HCT116 (cell line): Measurements from ENCODE around the gene THRA. TPM values are rescaled to one million over a fixed set of nuclear protein-coding genes. Genes with fewer than 3 reads are reported as not detected.

Source experiments
- ATAC-seq: fragments of 200-7000 bp; cut with Tn5 transposase; 2 replicates; pipeline ENCODE4 v1.9.1; 2020; ENCODE audit warnings: mild to moderate bottlenecking, moderate library complexity
- BruUV-seq: library from RNA; stranded (reverse); fragments of 400-500 nt; replicated peaks from 2 replicates; lab custom pipeline; 2021; lab: Mats Ljungman, UMichigan
- CTCF ChIA-PET: fragments of 300-600 bp; sonication (Branson Sonifier 250); formaldehyde crosslinking; loops from one replicate; lab custom pipeline; 2021; ENCODE audit warnings: antibody characterized with exemption; lab: Charles Lee
- POLR2A ChIA-PET: fragments of 300-600, 350-600 bp; sonication (Branson Sonifier 250); formaldehyde crosslinking; loops from one replicate; lab custom pipeline; 2021; ENCODE audit warnings: antibody characterized with exemption; lab: Charles Lee
- RAD21 ChIA-PET, 2 experiments: fragments of 300-600 bp; sonication (Branson Sonifier 250); formaldehyde crosslinking; loops; one replicate each; lab custom pipeline; 2023; ENCODE audit warnings: low total read pairs in 2 of 2; ENCODE audit not compliant: uncharacterized antibody in 2 of 2, unreplicated experiment in 2 of 2, low non-redundant PET in 1 of 2; lab: Charles Lee
- DNase-seq: peaks from one replicate; pipeline ENCODE4 v3.0.0-alpha.2; 2010; ENCODE audit warnings: low read depth, low spot score
- H2AFZ ChIP-seq: fragments of 200-600 bp; shearing (Covaris generic), sonication (generic); 2 replicates; pipeline ENCODE4 v1.6.1; 2017; ENCODE audit warnings: low read depth, mixed run types, mixed read lengths, antibody characterized with exemption, low read length; ENCODE audit not compliant: poor library complexity, severe bottlenecking
- H3K27ac ChIP-seq: 2 replicates; pipeline ENCODE4 v1.5.1; 2012; ENCODE audit warnings: low read depth, low read length
- H3K27me3 ChIP-seq: fragments of 200-600 bp; sonication (generic); 2 replicates; pipeline ENCODE4 v1.6.1; 2016; ENCODE audit warnings: mixed run types, low read length, mixed read lengths; ENCODE audit not compliant: insufficient read depth
- H3K36me3 ChIP-seq, 2 experiments: fragments of 200-500 bp in 1 of 2; fragments of 200-600 bp in 1 of 2; sonication (Bioruptor generic) in 1 of 2; sonication (generic) in 1 of 2; 2 replicates each; pipeline versions ENCODE4 v1.5.1 to v1.6.1; 2014 to 2016; ENCODE audit warnings: low read length in 2 of 2, inconsistent platforms in 1 of 2, mixed read lengths in 1 of 2, mixed run types in 1 of 2; ENCODE audit not compliant: insufficient read depth in 2 of 2, control insufficient read depth in 1 of 2
- H3K4me1 ChIP-seq, 2 experiments: fragments of 200-600 bp in 1 of 2; sonication (generic) in 1 of 2; 2 replicates each; pipeline versions ENCODE4 v1.5.1 to v1.6.1; 2012 to 2017; ENCODE audit warnings: low read length in 2 of 2, inconsistent platforms in 1 of 2, mild to moderate bottlenecking in 1 of 2, mixed read lengths in 1 of 2, mixed run types in 1 of 2, moderate library complexity in 1 of 2; ENCODE audit not compliant: insufficient read depth in 2 of 2, control insufficient read depth in 1 of 2
- H3K4me2 ChIP-seq: fragments of 200-600 bp; sonication (generic); 2 replicates; pipeline ENCODE4 v1.6.1; 2017; ENCODE audit warnings: mixed run types, low read length, mixed read lengths
- H3K4me3 ChIP-seq, 2 experiments: fragments of 200-600 bp in 1 of 2; sonication (generic) in 1 of 2; replicated peaks in 1 of 2; 2 replicates each; pipeline ENCODE4 v1.5.1; 2011 to 2016; ENCODE audit warnings: low read length in 2 of 2, control low read depth in 1 of 2, low read depth in 1 of 2, mild to moderate bottlenecking in 1 of 2, mixed read lengths in 1 of 2, mixed run types in 1 of 2
- H3K79me2 ChIP-seq: fragments of 200-600 bp; sonication (generic); 2 replicates; pipeline ENCODE4 v1.6.1; 2017; ENCODE audit warnings: mild to moderate bottlenecking, mixed run types, low read length, moderate library complexity, mixed read lengths; ENCODE audit not compliant: insufficient read depth
- H3K9ac ChIP-seq: fragments of 200-600 bp; sonication (generic); 2 replicates; pipeline ENCODE4 v1.6.1; 2016; ENCODE audit warnings: low read length, mixed read lengths
- H3K9me2 ChIP-seq: fragments of 200-600 bp; sonication (generic), shearing (Covaris generic); 2 replicates; pipeline ENCODE4 v1.6.1; 2017; ENCODE audit warnings: mixed run types, mild to moderate bottlenecking, moderate library complexity; ENCODE audit not compliant: insufficient read depth
- H3K9me3 ChIP-seq, 2 experiments: fragments of 200-500 bp in 1 of 2; fragments of 200-600 bp in 1 of 2; sonication (Bioruptor generic) in 1 of 2; sonication (generic) in 1 of 2; 2 replicates each; pipeline ENCODE4 v1.6.1; 2014 to 2017; ENCODE audit warnings: low read length in 2 of 2, mixed read lengths in 2 of 2, inconsistent platforms in 1 of 2, low read depth in 1 of 2, mild to moderate bottlenecking in 1 of 2, mixed run types in 1 of 2, moderate library complexity in 1 of 2; ENCODE audit not compliant: control insufficient read depth in 1 of 2, insufficient read depth in 1 of 2
- H4K20me1 ChIP-seq: fragments of 200-600 bp; sonication (generic), shearing (Covaris generic); 2 replicates; pipeline ENCODE4 v1.6.1; 2017; ENCODE audit warnings: mixed run types, mild to moderate bottlenecking, moderate library complexity; ENCODE audit not compliant: insufficient read depth
- ATF3 ChIP-seq: IDR thresholded peaks from 2 replicates; pipeline ENCODE4 v1.6.1; 2012
- CBX3 ChIP-seq: IDR thresholded peaks from 2 replicates; pipeline ENCODE4 v1.6.1; 2012; ENCODE audit warnings: low read depth
- ELF1 ChIP-seq: IDR thresholded peaks from 2 replicates; pipeline ENCODE4 v1.6.1; 2012; ENCODE audit warnings: low read depth, borderline replicate concordance
- EZH2 ChIP-seq: fragments of 200-600 bp; sonication (generic); IDR thresholded peaks from 2 replicates; pipeline ENCODE4 v1.6.1; 2017; ENCODE audit warnings: antibody characterized with exemption, mixed run types
- EZH2phosphoT487 ChIP-seq: fragments of 200-600 bp; IDR thresholded peaks from 2 replicates; pipeline ENCODE4 v1.6.1; 2018; ENCODE audit warnings: antibody characterized with exemption, borderline replicate concordance
- RAD21 ChIP-seq: IDR thresholded peaks from 2 replicates; pipeline ENCODE4 v1.6.1; 2012; ENCODE audit warnings: low read depth, mild to moderate bottlenecking
- REST ChIP-seq: IDR thresholded peaks from 2 replicates; pipeline ENCODE4 v1.6.1; 2012; ENCODE audit warnings: low read depth
- SIN3A ChIP-seq: IDR thresholded peaks from 2 replicates; pipeline ENCODE4 v1.6.1; 2012; ENCODE audit warnings: low read depth
- SRF ChIP-seq: IDR thresholded peaks from 2 replicates; pipeline ENCODE4 v1.6.1; 2012; ENCODE audit warnings: low read depth
- TCF7L2 ChIP-seq: IDR thresholded peaks from 2 replicates; pipeline ENCODE4 v1.7.0; 2011; ENCODE audit warnings: borderline replicate concordance, inconsistent platforms; ENCODE audit not compliant: insufficient read depth, insufficient read length; ENCODE audit errors: extremely low read depth
- YY1 ChIP-seq: IDR thresholded peaks from 2 replicates; pipeline ENCODE4 v1.6.1; 2011; ENCODE audit warnings: low read length, low read depth, moderate library complexity, mild to moderate bottlenecking; ENCODE audit not compliant: insufficient replicate concordance; ENCODE audit errors: extremely low read depth
- ZFX ChIP-seq: fragments of 450-650 bp; IDR thresholded peaks from 2 replicates; pipeline ENCODE4 v1.6.1; 2017
- ZNF274 ChIP-seq: fragments of 200-500 bp; sonication (Bioruptor generic); IDR thresholded peaks from 2 replicates; pipeline ENCODE4 v1.6.1; 2014; ENCODE audit warnings: mild to moderate bottlenecking, low read depth, low read length, inconsistent platforms
- intact Hi-C: fragments of 100-400 bp; cut with micrococcal nuclease; formaldehyde crosslinking; loops from 2 replicates; pipeline ENCODE4 v1.10.0; 2022
- total RNA-seq: library from RNA; stranded (reverse); gene quantifications from one replicate; pipeline ENCODE4 v1.2.1, GENCODE V29; 2021; ENCODE audit not compliant: unreplicated experiment

The THRA gene
- total RNA-seq, 1 experiment from 2014 or later: 23.3 TPM

- H3K27me3 ChIP-seq: no peaks in the 10 kb centered on the region
- no peaks in the 10 kb centered on the region for H4K20me1 ChIP-seq
- POLR2A ChIA-PET: interaction anchor here (0.9 to 1.9 kb wide), 2 partner anchors 36 to 76 kb away, joined by 3 to 6 read pairs; partner anchors contain the start of genes CASC3 and NR1D1
- CTCF ChIA-PET: interaction anchor here (1.4 to 4.6 kb wide), 2 partner anchors 11 to 22 kb away, joined by 3 to 36 read pairs; no protein-coding TSS in a partner anchor
- BruUV-seq: TSS peak; percentile 52
- H3K4me2 ChIP-seq: peak overlapping the region; percentile 96
- no peak for DNase-seq
- intact Hi-C loops: no loop called here
- no peak overlapping the region for H2AFZ ChIP-seq
- no peak for ATAC-seq
- peaks cover 40 to 50% of the 10 kb centered on the region in 2 experiments for H3K4me1 ChIP-seq
- no peak overlapping the region for H3K27ac ChIP-seq
- peak overlapping the region; percentile 82 for H3K9ac ChIP-seq
- H3K4me3 ChIP-seq: peak overlapping the region; percentile 81 to 92
- RAD21 ChIA-PET: no interaction called here
- TF ChIP-seq EZH2phosphoT487 (no peak), TCF7L2 (no peak)
- H3K36me3 ChIP-seq: no peaks in the 10 kb centered on the region
- no peaks in the 10 kb centered on the region for H3K9me2 ChIP-seq
- no peaks in the 10 kb centered on the region for H3K9me3 ChIP-seq
- H3K79me2 ChIP-seq: peaks cover under 1% of the 10 kb centered on the region; the same call in 1 of the 2 replicates
These were observed 1.3 kb downstream of the THRA start for GRCh38 chr17:40063901-40064531.

- no peak for ATAC-seq
- Histone ChIP-seq H3K4me2 (peak overlapping the region; percentile 96), H3K9me3 (no peaks in the 10 kb centered on the region), H4K20me1 (no peaks in the 10 kb centered on the region), H3K4me3 (no peak overlapping the region), H2AFZ (no peak overlapping the region), H3K9ac (peak overlapping the region; percentile 30; the same call in 1 of the 2 replicates), H3K9me2 (no peaks in the 10 kb centered on the region), H3K36me3 (no peaks in the 10 kb centered on the region), H3K27ac (no peak overlapping the region; the same call in 1 of the 2 replicates), H3K79me2 (peaks cover 4% of the 10 kb centered on the region; the same call in 1 of the 2 replicates), H3K27me3 (no peaks in the 10 kb centered on the region)
- no peak for DNase-seq
- intact Hi-C loops: no loop called here
- ChIA-PET POLR2A (interaction anchor here (1.3 to 2.5 kb wide), 2 partner anchors 34 to 36 kb away, joined by 6 to 10 read pairs; partner anchors contain the start of gene NR1D1), RAD21 (no interaction called here), CTCF (interaction anchor here (0.7 to 4.6 kb wide), 5 partner anchors 10 to 334 kb away, joined by 3 to 36 read pairs (median 4); no protein-coding TSS in a partner anchor)
- no TSS peak for BruUV-seq
- TF ChIP-seq RAD21 (no peak), SIN3A (no peak), CBX3 (no peak), EZH2phosphoT487 (no peak), EZH2 (no peak), REST (no peak), YY1 (no peak), TCF7L2 (no peak), ZFX (no peak), ZNF274 (no peak), ELF1 (no peak), SRF (no peak), ATF3 (no peak)
- TF ChIP-seq, all 23 proteins: peak for 0
- H3K4me1 ChIP-seq: peaks cover 51 to 62% of the 10 kb centered on the region in 2 experiments
These were observed 2.4 kb downstream of the THRA start for GRCh38 chr17:40064971-40065768.
